ENCODE measurements around the gene C1S.

DNA sequence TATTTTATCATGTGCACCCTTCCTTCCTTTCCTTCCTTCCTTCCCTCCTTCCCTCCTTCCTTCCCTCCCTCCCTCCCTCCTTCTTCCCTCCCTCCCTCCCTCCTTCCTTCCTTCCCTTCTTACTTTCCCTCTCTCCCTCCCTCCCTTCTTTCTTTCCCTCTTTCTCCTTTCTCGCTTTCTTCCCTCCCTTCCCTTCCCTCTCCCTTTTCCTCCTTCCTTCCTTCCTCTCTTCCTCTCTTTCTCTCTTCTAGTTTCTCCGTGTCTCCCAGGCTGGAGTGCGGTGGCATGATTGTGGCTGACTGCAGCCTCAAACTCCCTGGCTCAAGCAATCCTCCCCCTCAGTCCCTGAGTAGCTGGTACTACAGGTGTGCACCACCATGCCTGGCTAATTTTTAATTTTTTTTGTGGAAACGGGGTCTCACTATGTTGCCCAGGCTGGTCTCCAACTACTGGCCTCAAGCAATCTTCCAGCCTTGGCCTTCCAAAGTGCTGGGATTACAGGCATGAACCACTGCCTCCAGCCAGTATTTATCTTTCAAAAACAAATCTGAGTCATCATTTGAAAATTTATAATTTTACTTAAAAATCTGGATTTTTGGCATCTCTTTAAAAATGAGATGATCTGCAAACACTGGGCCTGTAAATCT is 40.7 kb downstream of the C1S start:
- no peak for TF ChIP-seq CEBPB (IDR thresholded peaks at IDR 0.05; ENCODE audit: low read depth, low read length)
- TF ChIP-seq RAD21 (IDR thresholded peaks at IDR 0.05; ENCODE audit: low read length), result no peak
- no peak for TF ChIP-seq POLR2A (IDR thresholded peaks at IDR 0.05; ENCODE audit: low read depth, low read length)
- TF ChIP-seq, protein P1, sequence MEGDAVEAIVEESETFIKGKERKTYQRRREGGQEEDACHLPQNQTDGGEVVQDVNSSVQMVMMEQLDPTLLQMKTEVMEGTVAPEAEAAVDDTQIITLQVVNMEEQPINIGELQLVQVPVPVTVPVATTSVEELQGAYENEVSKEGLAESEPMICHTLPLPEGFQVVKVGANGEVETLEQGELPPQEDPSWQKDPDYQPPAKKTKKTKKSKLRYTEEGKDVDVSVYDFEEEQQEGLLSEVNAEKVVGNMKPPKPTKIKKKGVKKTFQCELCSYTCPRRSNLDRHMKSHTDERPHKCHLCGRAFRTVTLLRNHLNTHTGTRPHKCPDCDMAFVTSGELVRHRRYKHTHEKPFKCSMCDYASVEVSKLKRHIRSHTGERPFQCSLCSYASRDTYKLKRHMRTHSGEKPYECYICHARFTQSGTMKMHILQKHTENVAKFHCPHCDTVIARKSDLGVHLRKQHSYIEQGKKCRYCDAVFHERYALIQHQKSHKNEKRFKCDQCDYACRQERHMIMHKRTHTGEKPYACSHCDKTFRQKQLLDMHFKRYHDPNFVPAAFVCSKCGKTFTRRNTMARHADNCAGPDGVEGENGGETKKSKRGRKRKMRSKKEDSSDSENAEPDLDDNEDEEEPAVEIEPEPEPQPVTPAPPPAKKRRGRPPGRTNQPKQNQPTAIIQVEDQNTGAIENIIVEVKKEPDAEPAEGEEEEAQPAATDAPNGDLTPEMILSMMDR (conservative IDR thresholded peaks at IDR 0.05; ENCODE audit: low read depth, low read length), result no peak
- no peak for TF ChIP-seq CHD1 (IDR thresholded peaks at IDR 0.05; ENCODE audit: low read depth, low read length)
- TF ChIP-seq ELK1 (IDR thresholded peaks at IDR 0.05; ENCODE audit: borderline replicate concordance, low read depth, low read length), result no peak
- no peak for TF ChIP-seq RFX5 (IDR thresholded peaks at IDR 0.05; ENCODE audit: low read depth, low read length)
- TF ChIP-seq, protein P2, sequence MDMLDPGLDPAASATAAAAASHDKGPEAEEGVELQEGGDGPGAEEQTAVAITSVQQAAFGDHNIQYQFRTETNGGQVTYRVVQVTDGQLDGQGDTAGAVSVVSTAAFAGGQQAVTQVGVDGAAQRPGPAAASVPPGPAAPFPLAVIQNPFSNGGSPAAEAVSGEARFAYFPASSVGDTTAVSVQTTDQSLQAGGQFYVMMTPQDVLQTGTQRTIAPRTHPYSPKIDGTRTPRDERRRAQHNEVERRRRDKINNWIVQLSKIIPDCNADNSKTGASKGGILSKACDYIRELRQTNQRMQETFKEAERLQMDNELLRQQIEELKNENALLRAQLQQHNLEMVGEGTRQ (IDR thresholded peaks at IDR 0.05; ENCODE audit: low read depth, low read length), result no peak
- no peak for TF ChIP-seq FOS (IDR thresholded peaks at IDR 0.05; ENCODE audit: low read depth, low read length)
- no peak for TF ChIP-seq BHLHE40 (IDR thresholded peaks at IDR 0.05; ENCODE audit: low read depth, low read length)
- TF ChIP-seq MAFK (IDR thresholded peaks at IDR 0.05; ENCODE audit: low read depth, low read length), result no peak
- no peak for TF ChIP-seq NFE2L2 (IDR thresholded peaks at IDR 0.05; ENCODE audit: low read depth, low read length)
- TF ChIP-seq MXI1 (IDR thresholded peaks at IDR 0.05; ENCODE audit: borderline replicate concordance, low read depth, low read length), result no peak
- no peak for TF ChIP-seq SMC3 (IDR thresholded peaks at IDR 0.05; ENCODE audit: low read depth, low read length)

All from IMR-90 (cell line).